GM19372 (cell line): Measurements from ENCODE around the gene JRKL.

Experiments used
- ATAC-seq: cut with Tn5 transposase; IDR thresholded peaks from one replicate; pipeline ENCODE4 v1.9.1; 2021; ENCODE audit warnings: mild to moderate bottlenecking, low read depth, moderate library complexity; ENCODE audit not compliant: unreplicated experiment

The JRKL gene

GRCh38 chr11:96389720-96390487, at the start of gene JRKL, which contains the start of gene CCDC82:
Gene JRKL (plus strand): TSS chr11:96390013. CDS start chr11:96390650, 637 bp downstream.
Gene CCDC82 (minus strand): TSS chr11:96389912. CDS start chr11:96384747, 5,165 bp downstream.
- ATAC-seq = peak; percentile 88

- ATAC-seq = no peak
These were observed 49.3 kb upstream of the JRKL start for GRCh38 chr11:96340555-96340885.

- ATAC-seq = peak; percentile 25
These were observed 48.4 kb upstream of the JRKL start for GRCh38 chr11:96341211-96342013.

GRCh38 chr11:96342014-96342960, 47.5 kb upstream of the JRKL start:
- no peak for ATAC-seq

- peak; percentile 80 for ATAC-seq
These were observed 46.7 kb upstream of the JRKL start, which contains the start of gene MAML2 for GRCh38 chr11:96342961-96343711. Gene MAML2 (minus strand): TSS chr11:96343195. CDS start chr11:96341895, 1,300 bp downstream.

- no peak for ATAC-seq
These were observed 33.0 kb upstream of the JRKL start for GRCh38 chr11:96356848-96357247.

GRCh38 chr11:96357794-96358193, 32.0 kb upstream of the JRKL start:
- no peak for ATAC-seq

- no peak for ATAC-seq
These were observed 31.5 kb upstream of the JRKL start for GRCh38 chr11:96358321-96358720.

GRCh38 chr11:96361778-96362177, 28.0 kb upstream of the JRKL start:
- no peak for ATAC-seq

- ATAC-seq = no peak
These were observed 24.3 kb upstream of the JRKL start for GRCh38 chr11:96365493-96365892.

- no peak for ATAC-seq
These were observed 23.8 kb upstream of the JRKL start for GRCh38 chr11:96366024-96366423.

- no peak for ATAC-seq
These were observed 22.5 kb upstream of the JRKL start for GRCh38 chr11:96367342-96367741.

- no peak for ATAC-seq
These were observed 16.0 kb upstream of the JRKL start for GRCh38 chr11:96373826-96374225.

GRCh38 chr11:96376796-96377195, 13.0 kb upstream of the JRKL start:
- no peak for ATAC-seq

- ATAC-seq = no peak
These were observed 5.7 kb upstream of the JRKL start for GRCh38 chr11:96384156-96384555.

GRCh38 chr11:96385187-96385586, 4.6 kb upstream of the JRKL start:
- no peak for ATAC-seq

- peak; percentile 48 for ATAC-seq
These were observed 708 bp upstream of the JRKL start for GRCh38 chr11:96388891-96389719.

- ATAC-seq = no peak
These were observed 627 bp downstream of the JRKL start for GRCh38 chr11:96390488-96390792.

GRCh38 chr11:96391698-96392307, 2.0 kb downstream of the JRKL start:
- no peak for ATAC-seq
